ENCODE measurements around the gene HIVEP2.

Gene HIVEP2

DNA sequence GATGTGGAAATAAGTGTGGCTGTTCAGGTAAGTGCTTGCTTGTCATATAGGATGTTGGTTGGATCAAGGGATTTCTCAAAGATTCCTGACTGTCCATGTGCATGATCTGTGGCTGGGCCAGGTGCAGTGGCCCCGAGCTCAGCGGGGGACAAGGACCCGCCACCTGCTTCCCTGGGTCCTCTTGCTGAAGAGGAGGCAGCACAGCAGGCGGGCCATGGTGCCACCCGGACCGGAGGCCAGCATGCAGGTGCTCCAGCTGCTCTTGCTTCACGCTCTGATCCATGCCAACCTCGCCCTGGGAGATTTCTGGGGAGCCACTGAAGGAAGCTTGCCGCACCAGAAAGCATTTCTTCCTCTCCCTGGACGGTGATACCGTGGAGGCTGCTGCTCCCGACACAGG, 173.8 kb downstream of the HIVEP2 start:
- no peak overlapping the region for H3K9ac ChIP-seq (ENCODE audit: low read depth, low read length)
- H3K27me3 ChIP-seq (ENCODE audit: control insufficient read depth, insufficient read depth, low read length): no peaks in the 10 kb centered on the region
- peaks cover 27% of the 10 kb centered on the region for H3K36me3 ChIP-seq (ENCODE audit: control insufficient read depth, insufficient read depth, low read length)
- H3K9me3 ChIP-seq (ENCODE audit: control insufficient read depth, insufficient read depth, low read length): no peaks in the 10 kb centered on the region
- H3K4me3 ChIP-seq (ENCODE audit: low read depth, low read length): no peak overlapping the region
- H3K4me1 ChIP-seq (ENCODE audit: control insufficient read depth, insufficient read depth, low read length): no peaks in the 10 kb centered on the region
- no peak overlapping the region for H3K27ac ChIP-seq (ENCODE audit: low read depth, low read length)

DNA sequence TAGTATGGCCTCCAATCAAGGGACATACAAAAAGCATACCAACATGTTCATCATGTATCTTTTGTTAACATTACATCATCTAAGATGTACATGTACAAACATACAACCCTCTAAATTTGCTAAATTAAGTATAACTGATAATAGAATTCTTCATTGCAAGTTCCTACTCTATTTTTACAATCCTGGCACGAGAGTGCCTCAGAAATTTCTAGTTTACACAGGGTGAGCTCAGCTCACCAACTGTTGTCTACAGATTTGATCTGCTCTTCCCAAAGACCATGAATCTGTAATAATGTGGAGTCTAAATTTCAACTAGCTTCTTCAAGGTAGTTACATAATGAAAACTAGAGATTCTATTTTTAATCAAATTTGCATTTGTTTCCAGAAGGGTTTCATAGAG, 179.7 kb downstream of the HIVEP2 start:
- Histone ChIP-seq H3K36me3 (ENCODE audit: control insufficient read depth, insufficient read depth, low read length) (peaks cover 19% of the 10 kb centered on the region), H3K9ac (ENCODE audit: low read depth, low read length) (no peak overlapping the region), H3K27me3 (ENCODE audit: control insufficient read depth, insufficient read depth, low read length) (no peaks in the 10 kb centered on the region), H3K27ac (ENCODE audit: low read depth, low read length) (no peak overlapping the region), H3K4me3 (ENCODE audit: low read depth, low read length) (no peak overlapping the region), H3K4me1 (ENCODE audit: control insufficient read depth, insufficient read depth, low read length) (no peaks in the 10 kb centered on the region), H3K9me3 (ENCODE audit: control insufficient read depth, insufficient read depth, low read length) (no peaks in the 10 kb centered on the region)

DNA sequence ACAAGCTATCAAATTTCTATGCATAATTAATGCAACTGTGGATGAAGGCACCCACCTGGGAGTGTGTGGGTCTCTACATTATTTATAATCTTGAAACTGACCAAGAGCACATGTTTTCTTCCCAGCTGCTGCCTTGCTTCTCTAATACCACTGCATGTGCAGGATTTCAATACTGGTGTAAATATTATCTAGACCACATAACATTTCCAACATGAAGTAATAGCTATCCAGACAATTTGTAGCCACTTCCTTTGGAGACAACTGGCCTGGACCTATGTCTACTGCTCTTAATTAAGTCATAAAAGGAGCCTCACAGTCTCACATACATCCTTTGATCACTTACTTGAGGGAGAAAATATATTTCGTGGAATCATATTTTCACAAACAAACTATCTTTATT, 180.7 kb downstream of the HIVEP2 start:
- H3K9me3 ChIP-seq (ENCODE audit: control insufficient read depth, insufficient read depth, low read length): no peaks in the 10 kb centered on the region
- H3K9ac ChIP-seq (ENCODE audit: low read depth, low read length): no peak overlapping the region
- H3K4me3 ChIP-seq (ENCODE audit: low read depth, low read length): no peak overlapping the region
- H3K27me3 ChIP-seq (ENCODE audit: control insufficient read depth, insufficient read depth, low read length): no peaks in the 10 kb centered on the region
- H3K27ac ChIP-seq (ENCODE audit: low read depth, low read length): no peak overlapping the region
- H3K4me1 ChIP-seq (ENCODE audit: control insufficient read depth, insufficient read depth, low read length): no peaks in the 10 kb centered on the region
- H3K36me3 ChIP-seq (ENCODE audit: control insufficient read depth, insufficient read depth, low read length): peaks cover 26% of the 10 kb centered on the region

- no peaks in the 10 kb centered on the region for H3K27me3 ChIP-seq (ENCODE audit: control insufficient read depth, insufficient read depth, low read length)
- H3K4me1 ChIP-seq (ENCODE audit: control insufficient read depth, insufficient read depth, low read length): no peaks in the 10 kb centered on the region
- no peaks in the 10 kb centered on the region for H3K9me3 ChIP-seq (ENCODE audit: control insufficient read depth, insufficient read depth, low read length)
- H3K4me3 ChIP-seq (ENCODE audit: low read depth, low read length): no peak overlapping the region
- H3K36me3 ChIP-seq (ENCODE audit: control insufficient read depth, insufficient read depth, low read length): peaks cover 33% of the 10 kb centered on the region
- H3K9ac ChIP-seq (ENCODE audit: low read depth, low read length): no peak overlapping the region
- H3K27ac ChIP-seq (ENCODE audit: low read depth, low read length): no peak overlapping the region
Observed at GRCh38 chr6:142763205-142763604, 181.8 kb downstream of the HIVEP2 start.

DNA sequence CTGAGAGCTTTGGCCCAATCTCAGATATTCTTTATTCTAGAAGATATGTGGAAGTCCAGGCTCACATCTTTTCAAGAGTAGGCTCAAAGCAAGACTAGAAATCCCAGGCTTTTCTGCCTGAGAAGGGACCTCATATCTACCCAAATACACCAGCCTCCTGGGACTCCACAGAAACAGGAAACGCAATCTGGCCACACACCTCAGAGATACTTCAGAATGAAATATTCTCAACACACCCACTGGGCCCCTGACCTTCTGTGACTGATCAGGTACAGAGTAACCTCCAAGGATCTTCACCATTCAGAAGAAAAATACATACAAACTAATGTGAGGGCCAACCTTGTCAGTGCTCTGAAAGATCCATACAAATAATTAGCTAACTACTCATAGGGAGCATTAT, 183.2 kb downstream of the HIVEP2 start:
- no peaks in the 10 kb centered on the region for H3K27me3 ChIP-seq (ENCODE audit: control insufficient read depth, insufficient read depth, low read length)
- H3K9ac ChIP-seq (ENCODE audit: low read depth, low read length): no peak overlapping the region
- no peak overlapping the region for H3K27ac ChIP-seq (ENCODE audit: low read depth, low read length)
- H3K4me1 ChIP-seq (ENCODE audit: control insufficient read depth, insufficient read depth, low read length): no peaks in the 10 kb centered on the region
- no peak overlapping the region for H3K4me3 ChIP-seq (ENCODE audit: low read depth, low read length)
- H3K9me3 ChIP-seq (ENCODE audit: control insufficient read depth, insufficient read depth, low read length): no peaks in the 10 kb centered on the region
- H3K36me3 ChIP-seq (ENCODE audit: control insufficient read depth, insufficient read depth, low read length): peaks cover 33% of the 10 kb centered on the region

GRCh38 chr6:142760152-142760551, 184.8 kb downstream of the HIVEP2 start:
- 0 out of 2 replicates have a peak, but pooled peaks cover 4% of the 10 kb centered on the region for H3K4me1 ChIP-seq (ENCODE audit: control insufficient read depth, insufficient read depth, low read length)
- H3K27ac ChIP-seq (ENCODE audit: low read depth, low read length): no peak overlapping the region
- H3K36me3 ChIP-seq (ENCODE audit: control insufficient read depth, insufficient read depth, low read length): peaks cover 33% of the 10 kb centered on the region
- H3K9me3 ChIP-seq (ENCODE audit: control insufficient read depth, insufficient read depth, low read length): no peaks in the 10 kb centered on the region
- no peaks in the 10 kb centered on the region for H3K27me3 ChIP-seq (ENCODE audit: control insufficient read depth, insufficient read depth, low read length)
- H3K4me3 ChIP-seq (ENCODE audit: low read depth, low read length): no peak overlapping the region
- H3K9ac ChIP-seq (ENCODE audit: low read depth, low read length): no peak overlapping the region

- Histone ChIP-seq H3K36me3 (ENCODE audit: control insufficient read depth, insufficient read depth, low read length) (peaks cover 29% of the 10 kb centered on the region), H3K4me3 (ENCODE audit: low read depth, low read length) (no peak overlapping the region), H3K9ac (ENCODE audit: low read depth, low read length) (no peak overlapping the region), H3K9me3 (ENCODE audit: control insufficient read depth, insufficient read depth, low read length) (no peaks in the 10 kb centered on the region), H3K27ac (ENCODE audit: low read depth, low read length) (no peak overlapping the region), H3K27me3 (ENCODE audit: control insufficient read depth, insufficient read depth, low read length) (no peaks in the 10 kb centered on the region), H3K4me1 (ENCODE audit: control insufficient read depth, insufficient read depth, low read length) (0 out of 2 replicates have a peak, but pooled peaks cover 4% of the 10 kb centered on the region)
Observed at GRCh38 chr6:142758629-142759025, 186.3 kb downstream of the HIVEP2 start.

- Histone ChIP-seq H3K9ac (ENCODE audit: low read depth, low read length) (no peak overlapping the region), H3K36me3 (ENCODE audit: control insufficient read depth, insufficient read depth, low read length) (peaks cover 33% of the 10 kb centered on the region), H3K27me3 (ENCODE audit: control insufficient read depth, insufficient read depth, low read length) (no peaks in the 10 kb centered on the region), H3K4me3 (ENCODE audit: low read depth, low read length) (no peak overlapping the region), H3K4me1 (ENCODE audit: control insufficient read depth, insufficient read depth, low read length) (0 out of 2 replicates have a peak, but pooled peaks cover 4% of the 10 kb centered on the region), H3K9me3 (ENCODE audit: control insufficient read depth, insufficient read depth, low read length) (no peaks in the 10 kb centered on the region), H3K27ac (ENCODE audit: low read depth, low read length) (no peak overlapping the region)
Observed at GRCh38 chr6:142757852-142758628, 186.9 kb downstream of the HIVEP2 start.

GRCh38 chr6:142756215-142756630, 188.8 kb downstream of the HIVEP2 start:
- Histone ChIP-seq H3K36me3 (ENCODE audit: control insufficient read depth, insufficient read depth, low read length) (peaks cover 35% of the 10 kb centered on the region), H3K4me1 (ENCODE audit: control insufficient read depth, insufficient read depth, low read length) (0 out of 2 replicates have a peak, but pooled peaks cover 4% of the 10 kb centered on the region), H3K27me3 (ENCODE audit: control insufficient read depth, insufficient read depth, low read length) (no peaks in the 10 kb centered on the region), H3K27ac (ENCODE audit: low read depth, low read length) (no peak overlapping the region), H3K9me3 (ENCODE audit: control insufficient read depth, insufficient read depth, low read length) (no peaks in the 10 kb centered on the region), H3K4me3 (ENCODE audit: low read depth, low read length) (no peak overlapping the region), H3K9ac (ENCODE audit: low read depth, low read length) (no peak overlapping the region)

GRCh38 chr6:142753196-142753595, 191.8 kb downstream of the HIVEP2 start:
- H3K27ac ChIP-seq (ENCODE audit: low read depth, low read length): no peak overlapping the region
- H3K4me1 ChIP-seq (ENCODE audit: control insufficient read depth, insufficient read depth, low read length): 0 out of 2 replicates have a peak, but pooled peaks cover 4% of the 10 kb centered on the region
- H3K36me3 ChIP-seq (ENCODE audit: control insufficient read depth, insufficient read depth, low read length): peaks cover 12% of the 10 kb centered on the region
- H3K9ac ChIP-seq (ENCODE audit: low read depth, low read length): no peak overlapping the region
- H3K4me3 ChIP-seq (ENCODE audit: low read depth, low read length): no peak overlapping the region
- no peaks in the 10 kb centered on the region for H3K9me3 ChIP-seq (ENCODE audit: control insufficient read depth, insufficient read depth, low read length)
- no peaks in the 10 kb centered on the region for H3K27me3 ChIP-seq (ENCODE audit: control insufficient read depth, insufficient read depth, low read length)

DNA sequence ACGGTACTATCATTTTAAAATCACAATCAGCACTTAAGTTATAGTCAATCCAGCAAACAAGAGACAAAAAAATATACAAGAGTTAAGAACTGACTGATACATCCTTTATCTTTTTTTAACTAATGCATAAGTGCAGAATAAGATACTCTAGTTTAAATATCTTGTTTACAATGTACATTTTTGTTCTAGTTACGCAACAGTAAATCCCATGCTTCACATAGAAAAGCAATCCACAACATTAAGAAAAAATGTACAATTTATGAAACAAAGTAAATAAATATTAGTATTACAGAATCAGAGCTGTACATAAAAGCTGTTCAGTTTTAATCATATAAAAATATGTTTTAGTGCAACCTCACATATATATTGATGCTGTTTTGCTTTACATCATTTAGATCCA, 192.6 kb downstream of the HIVEP2 start:
- H3K27ac ChIP-seq (ENCODE audit: low read depth, low read length): no peak overlapping the region
- H3K9ac ChIP-seq (ENCODE audit: low read depth, low read length): no peak overlapping the region
- peaks cover 12% of the 10 kb centered on the region for H3K36me3 ChIP-seq (ENCODE audit: control insufficient read depth, insufficient read depth, low read length)
- no peaks in the 10 kb centered on the region for H3K27me3 ChIP-seq (ENCODE audit: control insufficient read depth, insufficient read depth, low read length)
- no peak overlapping the region for H3K4me3 ChIP-seq (ENCODE audit: low read depth, low read length)
- 0 out of 2 replicates have a peak, but pooled peaks cover 4% of the 10 kb centered on the region for H3K4me1 ChIP-seq (ENCODE audit: control insufficient read depth, insufficient read depth, low read length)
- H3K9me3 ChIP-seq (ENCODE audit: control insufficient read depth, insufficient read depth, low read length): no peaks in the 10 kb centered on the region
